ENCODE results near the gene SLC66A2.
"Not testable (repeated sequence)": the region's sequence is repeated elsewhere in the genome, so short reads cannot be mapped to it uniquely, and the experiment has no call there.

DNA sequence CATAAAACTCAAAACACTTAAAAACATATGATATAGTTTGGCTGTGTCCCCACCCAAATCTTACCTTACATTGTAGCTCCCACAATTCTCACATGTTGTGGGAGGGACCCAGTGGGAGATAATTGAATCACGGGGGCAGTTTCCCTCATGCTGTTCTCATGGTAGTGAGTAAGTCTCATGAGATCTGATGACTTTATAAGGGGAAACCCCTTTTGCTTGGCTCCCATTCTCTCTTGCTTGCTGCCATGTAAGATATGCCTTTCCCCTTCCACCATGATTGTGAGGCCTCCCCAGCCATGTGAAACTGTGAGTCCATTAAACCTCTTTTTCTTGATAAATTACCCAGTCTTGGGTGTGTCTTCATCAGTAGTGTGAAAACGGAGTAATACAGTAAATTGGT is 48.2 kb upstream of the SLC66A2 start:
- not testable (repeated sequence) for TF ChIP-seq CTCF, POLR2A (IDR thresholded peaks at IDR 0.05)
